Measurements from ENCODE around the gene PRKG1. TPM values are rescaled to one million over a fixed set of nuclear protein-coding genes. Genes with fewer than 3 reads are reported as not detected.

PRKG1 gene
- total and polyA plus RNA-seq, 2 of the 8 experiments (the other 6 are each of a cell fraction or from before 2014, with no cell fraction given) = 4.2 to 15.2 TPM

- Histone ChIP-seq H3K4me3 (ENCODE audit: extremely low read depth in 1 of 4, insufficient read depth in 2 of 4, low read depth in 3 of 4, low read length in 4 of 4) (no peak overlapping the region), H3K9me3 (ENCODE audit: insufficient read depth in 2 of 2, low read depth in 1 of 2, low read length in 1 of 2) (no peaks in the 10 kb centered on the region; a peak in 1 of 4 replicates), H2BK15ac (ENCODE audit: low read length) (no peak overlapping the region), H2AFZ (ENCODE audit: low read length) (no peak overlapping the region), H3K4me2 (ENCODE audit: insufficient read depth in 1 of 2, low read depth in 2 of 2, low read length in 2 of 2) (no peak overlapping the region), H2AK5ac (ENCODE audit: low read depth, low read length) (no peak overlapping the region), H4K91ac (replicated peaks; ENCODE audit: insufficient read length, low read length) (no peak overlapping the region), H3K79me1 (ENCODE audit: low read depth, low read length) (no peaks in the 10 kb centered on the region), H3K18ac (ENCODE audit: extremely low read depth, low read length) (no peak overlapping the region), H3K27ac (ENCODE audit: low read depth, low read length) (no peak overlapping the region), H3K4ac (replicated peaks; ENCODE audit: insufficient read length, low read depth, low read length) (no peak overlapping the region), H4K20me1 (replicated peaks in 1 of 2; ENCODE audit: control insufficient read depth in 1 of 2, insufficient read depth in 2 of 2, low read length in 2 of 2) (no peaks in the 10 kb centered on the region), H4K8ac (ENCODE audit: extremely low read depth, insufficient read depth, low read length) (no peak overlapping the region; the same call in 1 of the 2 replicates), H3K36me3 (ENCODE audit: control insufficient read depth in 2 of 4, insufficient read depth in 4 of 4, low read length in 3 of 4) (no peaks in the 10 kb centered on the region), H3K79me2 (ENCODE audit: control insufficient read depth in 1 of 2, insufficient read depth in 2 of 2, low read length in 2 of 2) (no peaks in the 10 kb centered on the region), H3K23ac (ENCODE audit: insufficient read length) (no peak overlapping the region), H3K56ac (replicated peaks; ENCODE audit: insufficient read length, low read depth, low read length) (no peak overlapping the region), H2BK120ac (replicated peaks; ENCODE audit: low read depth, low read length) (no peak overlapping the region), H3K27me3 (replicated peaks in 1 of 4; ENCODE audit: control insufficient read depth in 3 of 4, extremely low read depth in 1 of 4, insufficient read depth in 3 of 4, low read length in 3 of 4) (no peaks in the 10 kb centered on the region), H2BK5ac (ENCODE audit: low read depth, low read length) (no peak overlapping the region), H2BK12ac (ENCODE audit: low read depth, low read length) (no peak overlapping the region), H2BK20ac (ENCODE audit: low read length) (no peak overlapping the region), H3K4me1 (replicated peaks in 1 of 4; ENCODE audit: control insufficient read depth in 3 of 4, insufficient read depth in 4 of 4, low read length in 3 of 4) (peaks cover 0 to 6% (median 0%) of the 10 kb centered on the region in 4 experiments; a peak in 1 of 7 replicates), H4K5ac (ENCODE audit: insufficient read length, low read depth, low read length) (no peak overlapping the region), H3K23me2 (ENCODE audit: low read depth, low read length) (no peaks in the 10 kb centered on the region), H3K9ac (replicated peaks in 1 of 4; ENCODE audit: extremely low read depth in 1 of 4, low read depth in 3 of 4, low read length in 3 of 4) (no peak overlapping the region), H3K14ac (ENCODE audit: insufficient read length) (no peak overlapping the region)
- ChIA-PET CTCF (ENCODE audit: partially characterized antibody) (no interaction called here), POLR2A (ENCODE audit: partially characterized antibody) (no interaction called here)
- no peak for FAIRE-seq
- TF ChIP-seq CBX8 (IDR thresholded peaks at IDR 0.05; ENCODE audit: borderline replicate concordance, low read depth, low read length) (no peak), SUZ12 (IDR thresholded peaks at IDR 0.05; ENCODE audit: low read length) (no peak), CTCF (IDR thresholded peaks at IDR 0.05; ENCODE audit: control extremely low read depth in 1 of 3, insufficient read depth in 1 of 3, low read depth in 1 of 3, low read length in 3 of 3) (no peak), RNF2 (IDR thresholded peaks at IDR 0.05; ENCODE audit: borderline replicate concordance, low read depth, low read length, missing control alignments, poor library complexity, severe bottlenecking) (no peak), SIX5 (IDR thresholded peaks at IDR 0.05; ENCODE audit: low read depth, low read length) (no peak), MAFK (IDR thresholded peaks at IDR 0.05; ENCODE audit: low read depth, low read length) (no peak)
- no peak for DNase-seq (ENCODE audit: low read depth in 1 of 2, low spot score in 2 of 2)
- 90% methylated on average over 3 of the region's 3 CpGs; no CpG with 5 or more reads in 1 of the 2 experiments for WGBS, 2 experiments (ENCODE audit: extremely low coverage in 1 of 2, insufficient coverage in 1 of 2, insufficient read length in 1 of 2, insufficient replicate concordance in 2 of 2, low coverage in 1 of 2, low lambda C conversion rate in 2 of 2, missing lambda C conversion rate in 1 of 2)
Measured at GRCh38 chr10:51615764-51616298, 541.5 kb downstream of the PRKG1 start.

Measured in H1 (cell line).